Left lung (tissue), 10 donors: Measurements from ENCODE around the gene CDK3. TPM values are rescaled to one million over a fixed set of nuclear protein-coding genes. Genes with fewer than 3 reads are reported as not detected.

ENCODE experiments used
- ATAC-seq: fragments of 200-7000 bp; cut with Tn5 transposase; one replicate; pipeline ENCODE4 v1.9.1; 2020; ENCODE audit warnings: moderate library complexity
- DNase-seq, 4 donors: peaks; one replicate each; pipeline ENCODE4 v3.0.0-alpha.2; 2013 to 2020
- H3K27ac ChIP-seq, 2 donors: fragments of 200-600 bp; sonication (generic) in 1 of 2; one replicate each; pipeline versions ENCODE4 v1.5.0 to v1.8.0; 2020 to 2021
- H3K27me3 ChIP-seq, 2 donors: fragments of 200-600 bp; sonication (generic) in 1 of 2; one replicate each; pipeline versions ENCODE4 v1.5.0 to v1.8.0; 2020 to 2021
- H3K36me3 ChIP-seq, 2 donors: fragments of 200-600 bp; sonication (generic) in 1 of 2; one replicate each; pipeline versions ENCODE4 v1.5.0 to v1.8.0; 2020 to 2021
- H3K4me1 ChIP-seq, 2 donors: fragments of 200-600 bp; one replicate each; pipeline ENCODE4 v1.8.0; 2021
- H3K4me3 ChIP-seq, 2 donors: fragments of 200-600 bp; sonication (generic) in 1 of 2; one replicate each; pipeline versions ENCODE4 v1.5.0 to v1.8.0; 2020 to 2021; ENCODE audit warnings: mild to moderate bottlenecking in 1 of 2
- H3K9me3 ChIP-seq, 2 donors: fragments of 200-600 bp; sonication (generic) in 1 of 2; one replicate each; pipeline versions ENCODE4 v1.5.0 to v1.8.0; 2020 to 2021
- intact Hi-C, 2 donors: fragments of 100-400 bp; cut with DNase I; formaldehyde crosslinking; loops; one replicate each; pipeline versions ENCODE4 v1.11.2 to v1.14.2; 2022
- polyA plus RNA-seq, 6 donors: library from polyadenylated mRNA; unstranded; fragments of 120-200 nt; gene quantifications; one replicate each; pipeline ENCODE4 v1.2.1, GENCODE V29; 2013; ENCODE audit not compliant: insufficient read length in 6 of 6
- total RNA-seq, 2 donors: library from RNA; stranded (reverse); fragmentation: NEBNext Ultra II Directional; extraction: Animal tissue kit (Norgen Biotek cat#: 25700); gene quantifications; one replicate each; pipeline ENCODE4 v1.2.1, GENCODE V29; 2021
- TF ChIP-seq, protein P1 (sequence below), 2 donors: fragments of 200-600 bp; sonication (generic) in 1 of 2; IDR thresholded peaks; one replicate each; pipeline versions ENCODE4 v1.5.0 to v1.8.0; 2021; ENCODE audit warnings: antibody characterized with exemption in 2 of 2
- donor health status: DM: no; HTN: yes; CAD: no.
- donor health status: DM: no; HTN: no; CAD: no.

The CDK3 gene
- total and polyA plus RNA-seq, 8 donors, result 5.4 to 23.3 (median 18.6) TPM

DNA sequence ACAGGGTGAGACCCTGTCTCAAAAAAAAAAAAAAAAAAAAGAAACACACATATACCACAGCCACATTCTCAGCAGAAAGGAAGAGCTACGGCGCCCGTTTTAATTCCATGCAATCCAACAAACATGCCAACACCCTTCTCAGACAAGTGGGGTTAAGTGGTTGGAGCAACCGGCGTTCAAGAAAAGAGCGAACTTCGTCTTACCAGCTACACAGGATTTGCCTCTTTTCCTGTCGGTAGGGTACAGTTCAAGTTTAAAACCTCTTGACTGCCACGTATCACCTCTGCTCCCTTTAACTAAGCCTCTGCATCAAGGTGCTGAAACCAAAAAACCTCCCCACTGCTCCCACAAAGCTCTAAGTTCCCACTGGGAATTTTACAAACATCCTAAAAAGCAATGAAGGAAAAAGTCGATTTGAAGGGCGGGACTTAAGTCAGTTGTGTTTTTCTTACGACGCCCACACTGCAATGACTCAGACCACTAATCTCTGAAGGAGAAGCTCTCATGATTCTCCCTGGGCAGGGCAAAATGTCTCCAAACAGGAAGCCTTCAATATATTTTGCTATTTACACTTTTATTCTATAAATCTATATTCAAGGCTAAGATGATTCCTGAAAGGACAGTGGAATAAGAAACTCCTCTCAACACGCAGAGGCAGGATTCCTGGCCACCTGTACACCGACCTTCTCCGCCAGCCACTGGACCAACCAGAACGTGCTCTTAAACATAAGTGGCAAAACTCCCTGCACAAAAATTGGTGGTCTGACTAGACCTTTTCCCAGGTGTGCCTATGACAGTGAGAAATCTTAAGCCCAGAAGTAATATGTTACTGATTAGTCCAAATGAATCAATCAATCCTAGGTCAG, 52.8 kb downstream of the CDK3 start:
- TF ChIP-seq, protein P1, sequence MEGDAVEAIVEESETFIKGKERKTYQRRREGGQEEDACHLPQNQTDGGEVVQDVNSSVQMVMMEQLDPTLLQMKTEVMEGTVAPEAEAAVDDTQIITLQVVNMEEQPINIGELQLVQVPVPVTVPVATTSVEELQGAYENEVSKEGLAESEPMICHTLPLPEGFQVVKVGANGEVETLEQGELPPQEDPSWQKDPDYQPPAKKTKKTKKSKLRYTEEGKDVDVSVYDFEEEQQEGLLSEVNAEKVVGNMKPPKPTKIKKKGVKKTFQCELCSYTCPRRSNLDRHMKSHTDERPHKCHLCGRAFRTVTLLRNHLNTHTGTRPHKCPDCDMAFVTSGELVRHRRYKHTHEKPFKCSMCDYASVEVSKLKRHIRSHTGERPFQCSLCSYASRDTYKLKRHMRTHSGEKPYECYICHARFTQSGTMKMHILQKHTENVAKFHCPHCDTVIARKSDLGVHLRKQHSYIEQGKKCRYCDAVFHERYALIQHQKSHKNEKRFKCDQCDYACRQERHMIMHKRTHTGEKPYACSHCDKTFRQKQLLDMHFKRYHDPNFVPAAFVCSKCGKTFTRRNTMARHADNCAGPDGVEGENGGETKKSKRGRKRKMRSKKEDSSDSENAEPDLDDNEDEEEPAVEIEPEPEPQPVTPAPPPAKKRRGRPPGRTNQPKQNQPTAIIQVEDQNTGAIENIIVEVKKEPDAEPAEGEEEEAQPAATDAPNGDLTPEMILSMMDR (IDR thresholded peaks at IDR 0.05), result no peak
- H3K36me3 ChIP-seq, result peaks cover 0 to 99% of the 10 kb centered on the region in 2 donors
- ATAC-seq (peak; percentile 57), DNase-seq (peak in 1 of 4 donors; percentile 83)
- H3K27ac ChIP-seq, result peak overlapping the region; percentile 68 to 84
- no peaks in the 10 kb centered on the region for H3K9me3 ChIP-seq
- intact Hi-C loops, result no loop called here
- peaks cover 4 to 20% of the 10 kb centered on the region in 2 donors for H3K4me1 ChIP-seq
- H3K27me3 ChIP-seq, result no peaks in the 10 kb centered on the region
- no peak overlapping the region for H3K4me3 ChIP-seq

DNA sequence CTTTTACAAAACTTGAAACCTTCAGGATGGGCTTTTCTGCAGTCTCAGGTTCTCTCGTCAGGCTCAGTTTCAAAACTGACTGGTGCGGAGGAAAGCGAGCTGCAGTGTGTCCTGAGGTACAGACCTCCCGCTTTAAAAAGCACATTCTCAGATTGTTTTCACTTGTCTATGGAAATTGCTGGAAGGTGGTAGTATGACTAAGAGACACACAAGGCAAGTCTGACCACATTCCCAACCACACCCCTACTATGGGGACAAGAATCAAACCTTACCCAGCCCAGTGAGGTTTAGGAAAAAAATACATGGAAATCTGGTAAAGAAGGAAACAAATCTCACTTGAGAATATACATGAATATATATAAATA, 53.4 kb downstream of the CDK3 start:
- ATAC-seq, result peak; percentile 61

More for the DNA sequence above, 53.4 kb downstream of the CDK3 start:
- DNase-seq, result no peak
- Histone ChIP-seq H3K36me3 (peaks cover 0 to 99% of the 10 kb centered on the region in 2 donors), H3K4me1 (peaks cover 4 to 15% of the 10 kb centered on the region in 2 donors), H3K27ac (peak overlapping the region; percentile 68 to 84), H3K27me3 (no peaks in the 10 kb centered on the region), H3K9me3 (no peaks in the 10 kb centered on the region), H3K4me3 (no peak overlapping the region)
- TF ChIP-seq, protein P1 (IDR thresholded peaks at IDR 0.05), result no peak
- intact Hi-C loops, result no loop called here

Other genes with a start within 250 kb of the CDK3 start
- 10 to 100 TPM; 38.1 to 39.6 TPM for gene GALK1, start 235.7 kb upstream of the CDK3 start, total RNA-seq
- 10 to 100 TPM; 10.3 to 19.2 (median 15.0) TPM for gene GALK1, start 235.7 kb upstream of the CDK3 start, polyA plus RNA-seq
- 10 to 100 TPM; 19.8 to 24.6 TPM for gene UNK, start 216.0 kb upstream of the CDK3 start, total RNA-seq
- 10 to 100 TPM; 48.4 to 54.6 (median 50.6) TPM for gene UNK, start 216.0 kb upstream of the CDK3 start, polyA plus RNA-seq
- 10 to 100 TPM; 60.5 to 91.4 TPM for gene UNC13D, start 156.5 kb upstream of the CDK3 start, total RNA-seq
- 10 to 100 TPM; 24.9 to 49.5 (median 36.6) TPM for gene UNC13D, start 156.5 kb upstream of the CDK3 start, polyA plus RNA-seq
- 100 to 1,000 TPM; 119 to 132 TPM for gene WBP2, start 145.5 kb upstream of the CDK3 start, total RNA-seq
- 10 to 100 TPM; 64.1 to 78.0 (median 73.6) TPM for gene WBP2, start 145.5 kb upstream of the CDK3 start, polyA plus RNA-seq
- gene TRIM47, start 122.3 kb upstream of the CDK3 start, total RNA-seq, result 10 to 100 TPM; 43.0 to 63.8 TPM
- 10 to 100 TPM; 13.4 to 26.9 (median 20.3) TPM for gene TRIM47, start 122.3 kb upstream of the CDK3 start, polyA plus RNA-seq
- 10 to 100 TPM; 26.3 to 35.1 TPM for gene TRIM65, start 103.9 kb upstream of the CDK3 start, total RNA-seq
- gene TRIM65, start 103.9 kb upstream of the CDK3 start, polyA plus RNA-seq, result 10 to 100 TPM; 15.8 to 30.9 (median 19.1) TPM
- gene MRPL38, start 96.0 kb upstream of the CDK3 start, total RNA-seq, result 10 to 100 TPM; 80.5 to 81.8 TPM
- 10 to 100 TPM; 61.1 to 86.4 (median 71.7) TPM for gene MRPL38, start 96.0 kb upstream of the CDK3 start, polyA plus RNA-seq
- 10 to 100 TPM; 12.1 to 13.1 TPM for gene FBF1, start 59.8 kb upstream of the CDK3 start, total RNA-seq
- gene FBF1, start 59.8 kb upstream of the CDK3 start, polyA plus RNA-seq, result 10 to 100 TPM in 1 of 6 donors, 1 to 10 TPM in 5; 7.3 to 11.4 (median 8.7) TPM
- gene ACOX1, start 21.7 kb upstream of the CDK3 start, total RNA-seq, result 10 to 100 TPM; 81.0 TPM
- gene ACOX1, start 21.7 kb upstream of the CDK3 start, polyA plus RNA-seq, result 10 to 100 TPM; 25.6 to 34.5 (median 29.4) TPM
- gene TEN1, start 21.6 kb upstream of the CDK3 start, total RNA-seq, result 10 to 100 TPM; 19.3 to 20.7 TPM
- 10 to 100 TPM; 24.5 to 32.2 (median 29.7) TPM for gene TEN1, start 21.6 kb upstream of the CDK3 start, polyA plus RNA-seq
- gene EVPL, start 26.5 kb downstream of the CDK3 start, total RNA-seq, result 10 to 100 TPM; 29.1 to 44.8 TPM
- gene EVPL, start 26.5 kb downstream of the CDK3 start, polyA plus RNA-seq, result 10 to 100 TPM; 23.3 to 53.1 (median 43.9) TPM
- gene SRP68, start 71.7 kb downstream of the CDK3 start, total RNA-seq, result 10 to 100 TPM; 61.0 to 72.3 TPM
- 100 to 1,000 TPM in 2 of 6 donors, 10 to 100 TPM in 4; 95.0 to 104 (median 98.6) TPM for gene SRP68, start 71.7 kb downstream of the CDK3 start, polyA plus RNA-seq
- gene GALR2, start 73.9 kb downstream of the CDK3 start, total RNA-seq, result under 1 TPM in 1 of 2 donors, not detected in 1; 0.23 TPM
- under 1 TPM in 2 of 6 donors, not detected in 4; 0.12 to 0.21 TPM for gene GALR2, start 73.9 kb downstream of the CDK3 start, polyA plus RNA-seq
- under 1 TPM in 1 of 2 donors, not detected in 1; 0.12 TPM for gene ZACN, start 78.3 kb downstream of the CDK3 start, total RNA-seq
- 10 to 100 TPM; 16.4 to 27.5 (median 18.0) TPM for gene ZACN, start 78.3 kb downstream of the CDK3 start, polyA plus RNA-seq
- gene EXOC7, start 102.9 kb downstream of the CDK3 start, total RNA-seq, result 100 to 1,000 TPM; 114 to 123 TPM
- 100 to 1,000 TPM; 147 to 178 (median 164) TPM for gene EXOC7, start 102.9 kb downstream of the CDK3 start, polyA plus RNA-seq
- gene FOXJ1, start 140.4 kb downstream of the CDK3 start, total RNA-seq, result 10 to 100 TPM in 1 of 2 donors, 1 to 10 TPM in 1; 7.7 to 15.9 TPM
- 10 to 100 TPM; 13.9 to 30.4 (median 20.9) TPM for gene FOXJ1, start 140.4 kb downstream of the CDK3 start, polyA plus RNA-seq
- 1 to 10 TPM in 1 of 2 donors, under 1 TPM in 1; 0.79 to 1.4 TPM for gene RNF157, start 239.6 kb downstream of the CDK3 start, total RNA-seq
- gene RNF157, start 239.6 kb downstream of the CDK3 start, polyA plus RNA-seq, result 10 to 100 TPM in 1 of 6 donors, 1 to 10 TPM in 5; 7.0 to 11.1 (median 8.7) TPM